NCI-H1105 treated with DMSO at 0.1 percent for 48 hours (cell line): Measurements from ENCODE around the gene ZIC4.

Experiments used
- DNase-seq: peaks from one replicate; lab custom pipeline; 2025; lab: John Stamatoyannopoulos, UW

The ZIC4 gene

DNA sequence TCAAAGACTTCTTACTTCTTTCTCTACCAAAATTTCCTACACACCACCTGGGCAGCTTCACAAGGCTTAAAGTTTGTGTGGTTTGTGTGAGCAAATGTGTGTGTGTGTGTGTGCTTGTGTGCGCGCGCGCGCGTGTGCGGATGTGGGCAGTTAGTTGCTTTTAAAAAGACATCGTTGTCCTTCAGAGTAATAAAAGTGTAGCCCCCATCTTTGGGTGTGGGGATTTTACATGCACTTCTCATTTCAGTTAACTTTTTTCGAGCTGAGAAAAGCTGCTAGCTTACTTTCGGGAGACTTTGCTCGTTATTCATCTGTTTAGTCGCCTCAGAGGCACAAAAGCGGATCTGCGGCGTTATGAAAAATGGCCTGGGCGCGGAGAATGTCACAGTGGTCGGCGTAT lies 36.0 kb downstream of the ZIC4 start:
- no peak for DNase-seq

DNA sequence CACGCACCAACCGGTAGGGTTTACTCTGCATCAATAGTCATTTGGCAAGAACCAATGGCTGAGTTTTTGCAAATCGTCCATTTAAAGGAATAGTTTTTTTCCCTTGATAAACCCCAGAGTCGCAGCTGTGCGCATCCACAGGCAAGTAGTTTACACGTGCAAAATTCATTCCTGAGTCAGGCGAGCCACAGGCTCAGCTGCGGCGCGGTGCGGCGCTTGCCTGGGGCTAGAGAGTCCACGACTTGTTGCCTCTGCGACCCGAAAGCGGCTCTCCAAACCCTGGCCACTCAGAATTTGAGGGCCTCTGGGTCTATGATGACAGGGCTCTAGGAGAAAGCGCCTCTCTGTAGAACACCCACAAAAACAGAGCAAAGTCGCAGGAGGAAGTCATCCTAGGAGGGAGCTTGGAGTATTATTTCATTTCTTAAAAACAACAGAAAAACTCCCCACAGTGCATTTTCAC lies 36.7 kb downstream of the ZIC4 start:
- peak; percentile 40 for DNase-seq

DNA sequence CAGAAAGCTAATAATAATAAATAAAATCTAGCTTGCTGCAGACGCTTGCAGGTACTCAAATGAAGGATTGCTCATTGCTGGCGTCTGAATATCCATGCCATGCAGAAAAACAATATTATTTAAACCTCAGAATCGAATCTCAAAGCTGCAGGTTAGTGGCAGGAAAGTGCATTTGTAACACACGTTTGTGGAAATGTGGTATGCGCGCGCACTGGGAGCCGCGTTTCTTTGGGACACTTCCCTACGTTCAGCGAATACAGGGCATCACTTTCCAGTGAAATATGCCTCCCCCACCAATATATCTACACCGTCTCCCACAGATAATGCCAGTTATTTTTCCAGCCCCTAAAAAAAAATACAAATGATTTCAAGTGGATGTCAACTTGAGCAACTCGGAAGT lies 37.1 kb downstream of the ZIC4 start:
- DNase-seq = no peak

DNA sequence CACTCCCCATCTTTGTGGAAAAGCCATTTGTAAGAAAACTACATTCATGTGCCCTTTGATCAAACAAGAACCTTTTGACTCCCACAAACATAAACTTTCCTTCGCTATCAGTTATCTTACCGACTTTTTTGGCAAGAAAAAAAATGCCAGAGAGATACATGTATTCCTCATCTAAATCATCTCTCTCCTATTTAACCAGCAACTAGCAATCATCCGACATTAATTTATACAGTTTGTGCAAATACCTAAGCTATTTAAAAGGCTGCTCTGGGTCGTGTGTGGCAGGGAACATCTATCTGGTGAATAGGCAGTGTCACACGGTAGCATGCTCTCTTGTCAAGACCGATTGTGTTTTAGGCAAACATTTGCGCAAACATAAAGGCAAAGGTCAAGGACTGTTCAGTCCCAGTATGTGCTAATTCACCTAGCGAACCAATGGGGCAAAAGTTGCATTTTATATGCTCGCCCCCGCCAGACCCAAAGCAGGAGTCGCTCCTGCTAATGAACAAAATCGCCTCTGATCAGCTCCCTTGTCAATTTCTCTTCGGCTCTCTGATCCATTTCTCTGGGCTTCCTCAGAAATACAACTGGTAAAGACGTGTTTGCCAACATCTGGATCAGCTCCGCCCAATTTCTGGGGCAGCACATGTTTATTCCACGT lies 37.7 kb downstream of the ZIC4 start:
- DNase-seq = peak; percentile 42

DNA sequence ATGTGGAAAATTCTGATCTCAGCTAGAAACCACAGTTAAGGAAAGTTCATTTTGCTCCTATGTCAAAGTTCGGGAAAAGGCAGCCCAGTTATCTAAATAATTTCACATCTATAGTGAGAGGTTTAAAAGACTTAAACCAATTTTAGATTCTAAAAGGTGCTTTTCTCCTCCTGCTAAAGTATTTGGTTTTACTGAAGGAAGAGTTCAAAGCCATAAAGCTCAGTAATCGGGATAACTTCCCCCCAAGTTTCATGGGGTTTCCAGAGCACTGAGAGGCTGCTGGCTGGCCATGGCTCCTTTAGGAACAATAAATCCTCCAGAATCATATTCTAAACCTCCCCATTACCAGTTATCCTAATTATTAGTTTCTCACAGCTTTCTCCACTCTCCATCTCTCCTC lies 38.2 kb downstream of the ZIC4 start:
- no peak for DNase-seq

DNA sequence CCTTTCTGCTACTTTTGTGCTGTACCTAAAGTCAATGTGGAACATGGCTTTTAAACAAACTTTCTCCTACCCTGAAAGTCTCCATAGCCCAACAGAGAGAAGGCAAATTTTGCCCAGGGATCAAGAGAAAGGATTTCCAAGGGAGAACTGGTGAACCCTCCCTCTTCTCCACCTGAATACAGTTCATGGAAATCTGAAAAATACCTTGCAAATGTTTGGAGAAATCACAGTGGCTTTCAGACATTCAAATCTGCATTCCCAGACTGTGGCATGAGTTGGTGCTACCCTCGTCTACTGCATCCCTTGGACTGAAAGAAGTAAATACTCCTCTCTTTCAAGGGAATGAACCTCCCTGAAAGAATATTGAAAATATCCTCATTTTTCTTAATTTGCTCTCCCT lies 38.7 kb downstream of the ZIC4 start:
- no peak for DNase-seq

DNA sequence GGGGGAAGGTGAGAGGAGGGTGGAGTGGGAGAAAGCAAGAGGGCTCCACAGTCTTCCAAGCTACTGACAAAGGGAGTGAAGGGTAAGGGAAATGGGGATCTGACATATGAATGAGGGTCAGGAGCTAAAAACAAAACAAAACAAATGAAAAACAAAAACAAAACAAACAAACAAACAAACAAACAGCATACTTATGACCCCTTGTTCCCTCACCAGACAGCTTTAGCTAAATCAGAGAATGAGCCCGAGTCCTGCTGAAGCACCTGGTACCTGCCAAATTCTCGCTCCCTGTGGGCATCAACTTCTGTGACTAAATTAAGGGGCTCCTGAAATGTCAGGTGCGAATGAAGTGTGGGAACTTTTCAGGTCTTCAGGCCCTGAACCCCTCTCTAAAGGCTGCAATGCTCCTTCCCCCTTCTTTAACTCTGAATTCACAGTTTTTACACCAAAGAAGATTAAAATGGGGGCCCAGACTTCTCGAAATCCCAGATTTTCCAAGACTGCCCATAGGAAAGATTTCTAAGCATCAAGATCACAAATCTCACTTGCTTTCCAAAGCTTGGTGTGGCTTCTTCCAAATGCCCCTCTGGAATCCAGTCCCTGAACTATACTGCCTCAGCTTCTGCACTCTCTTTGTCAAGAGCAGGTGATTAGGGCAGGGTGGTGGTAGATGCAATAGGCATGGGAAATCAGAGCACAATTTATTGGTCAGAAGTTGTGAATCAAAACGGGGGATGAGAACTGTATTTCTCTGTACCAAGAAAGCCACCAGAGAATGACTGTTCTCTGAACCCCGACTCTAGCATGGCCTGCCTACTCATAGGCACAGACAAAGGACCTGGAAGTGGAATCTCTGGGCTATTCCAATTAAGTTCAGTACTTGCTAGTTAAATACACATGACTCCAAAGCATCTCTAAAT lies 40.9 kb downstream of the ZIC4 start:
- no peak for DNase-seq

DNA sequence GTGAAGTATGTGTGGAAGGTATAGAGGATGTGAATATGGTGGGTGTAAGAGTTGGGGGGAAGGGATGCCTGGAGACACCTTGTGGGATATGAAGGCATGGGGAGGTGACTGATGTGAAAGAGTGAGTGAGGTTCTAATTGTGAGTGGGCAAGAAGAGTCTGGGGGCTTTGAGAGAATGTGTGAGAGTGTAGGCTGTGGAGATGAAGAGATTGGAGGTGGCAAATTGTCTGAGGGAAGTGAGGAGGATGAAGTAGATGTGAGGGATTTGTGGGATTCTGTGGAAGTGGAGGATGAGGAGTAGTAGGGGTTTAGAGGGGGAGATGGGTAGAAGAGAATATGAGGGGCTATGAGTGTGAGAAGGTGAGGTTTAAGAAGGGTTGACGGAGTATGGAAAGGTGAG lies 41.6 kb downstream of the ZIC4 start:
- DNase-seq = no peak

DNA sequence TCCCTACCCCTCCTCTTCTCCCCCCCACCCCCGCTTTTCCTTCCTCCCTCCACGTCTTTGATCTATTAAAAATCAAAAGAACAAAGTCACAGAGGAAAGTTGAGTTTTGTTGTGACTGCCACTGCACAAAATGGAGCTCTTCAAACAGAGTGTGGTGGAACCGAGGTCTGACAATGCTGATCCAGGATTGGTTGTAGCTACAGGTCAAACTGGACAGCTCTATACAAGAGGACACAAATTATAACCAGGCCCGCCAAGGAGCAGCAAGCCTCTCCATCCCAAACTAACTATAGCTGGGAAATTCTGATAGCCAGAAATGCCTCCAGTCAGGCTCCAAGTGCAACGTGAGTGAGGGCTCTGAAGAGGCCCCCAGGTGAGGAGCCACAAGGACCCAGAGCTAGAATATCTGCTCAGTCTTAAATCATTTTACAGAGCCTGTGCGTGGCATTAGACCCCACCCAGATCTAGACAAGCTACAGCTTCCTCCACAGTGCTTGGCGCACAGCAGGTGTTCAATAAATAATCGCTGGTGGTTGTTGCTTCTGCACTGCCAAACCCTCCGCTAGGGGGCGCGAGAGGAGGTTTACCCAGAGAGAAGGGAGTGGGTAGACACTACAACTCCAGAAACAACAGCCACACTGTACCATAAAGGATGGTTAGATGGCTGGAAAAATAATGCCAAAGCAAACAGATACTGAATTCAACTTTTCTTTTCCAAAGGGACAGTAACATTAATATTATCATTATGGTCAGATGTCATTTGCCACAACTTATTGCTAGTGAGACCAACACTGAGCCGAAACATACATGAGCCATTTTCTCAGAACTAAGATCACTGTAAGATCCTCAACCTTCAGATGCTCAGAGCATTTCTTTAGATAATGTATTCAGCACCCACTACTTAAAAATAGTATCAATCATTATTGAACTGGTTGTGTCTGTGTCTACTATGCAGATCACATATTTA lies 44.6 kb downstream of the ZIC4 start:
- peak; percentile 68 for DNase-seq

DNA sequence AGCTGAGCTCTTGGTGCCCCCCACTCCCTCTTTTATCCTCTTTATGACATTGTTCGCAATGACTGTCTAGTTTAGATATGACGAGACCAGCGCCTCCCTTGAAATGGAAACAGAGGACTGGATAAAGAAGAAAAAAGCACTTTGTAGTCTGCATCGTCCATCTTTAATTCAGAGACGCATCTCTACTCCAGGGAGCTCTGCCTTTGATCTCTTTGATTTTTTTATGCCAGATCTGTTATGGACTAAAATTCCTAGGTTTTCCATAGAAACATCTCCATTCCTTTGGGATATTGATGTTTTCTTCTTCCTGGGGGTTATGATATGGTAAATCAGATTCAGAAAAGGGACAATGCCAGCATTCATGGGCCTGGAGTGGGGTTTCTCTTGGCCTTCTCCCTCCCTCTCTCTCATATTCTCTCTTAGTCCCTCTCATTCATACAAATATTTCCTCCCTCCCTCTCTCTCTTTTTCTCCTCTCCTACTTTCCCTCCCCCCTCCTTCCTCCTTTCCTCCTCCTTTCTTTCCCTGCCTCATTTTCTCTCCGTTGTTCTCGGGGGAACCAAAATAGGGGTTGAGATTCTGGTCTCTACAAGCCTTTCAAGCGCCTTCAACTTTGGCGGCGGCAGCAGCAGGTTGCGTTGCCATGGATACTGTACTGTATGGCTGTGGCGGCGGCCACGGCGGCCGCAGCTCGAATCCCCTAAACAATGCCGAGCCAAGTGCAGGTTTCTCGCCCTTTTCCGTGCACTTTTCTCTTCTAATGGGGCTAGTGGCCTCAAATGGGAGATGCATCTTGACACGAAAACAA lies 45.5 kb downstream of the ZIC4 start:
- peak; percentile 88 for DNase-seq

DNA sequence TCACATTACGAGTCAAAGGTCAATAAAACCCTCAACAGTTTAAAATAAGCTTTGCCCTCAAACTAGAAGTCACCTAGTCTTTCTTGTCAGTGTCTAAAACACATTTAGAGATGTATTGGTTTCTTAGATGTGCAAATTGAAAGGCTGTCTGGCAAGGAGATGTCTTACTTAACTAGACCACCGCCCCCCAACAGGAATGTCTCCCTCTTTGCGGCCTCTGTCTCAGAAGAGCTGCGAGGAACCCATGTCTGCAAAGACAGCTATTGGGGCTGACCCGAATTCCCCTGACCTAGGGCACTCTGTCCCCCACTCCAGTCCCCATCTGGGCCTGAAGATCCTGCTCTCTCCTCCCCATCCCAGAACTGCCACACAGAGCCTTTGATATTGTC lies 46.3 kb downstream of the ZIC4 start:
- no peak for DNase-seq

DNA sequence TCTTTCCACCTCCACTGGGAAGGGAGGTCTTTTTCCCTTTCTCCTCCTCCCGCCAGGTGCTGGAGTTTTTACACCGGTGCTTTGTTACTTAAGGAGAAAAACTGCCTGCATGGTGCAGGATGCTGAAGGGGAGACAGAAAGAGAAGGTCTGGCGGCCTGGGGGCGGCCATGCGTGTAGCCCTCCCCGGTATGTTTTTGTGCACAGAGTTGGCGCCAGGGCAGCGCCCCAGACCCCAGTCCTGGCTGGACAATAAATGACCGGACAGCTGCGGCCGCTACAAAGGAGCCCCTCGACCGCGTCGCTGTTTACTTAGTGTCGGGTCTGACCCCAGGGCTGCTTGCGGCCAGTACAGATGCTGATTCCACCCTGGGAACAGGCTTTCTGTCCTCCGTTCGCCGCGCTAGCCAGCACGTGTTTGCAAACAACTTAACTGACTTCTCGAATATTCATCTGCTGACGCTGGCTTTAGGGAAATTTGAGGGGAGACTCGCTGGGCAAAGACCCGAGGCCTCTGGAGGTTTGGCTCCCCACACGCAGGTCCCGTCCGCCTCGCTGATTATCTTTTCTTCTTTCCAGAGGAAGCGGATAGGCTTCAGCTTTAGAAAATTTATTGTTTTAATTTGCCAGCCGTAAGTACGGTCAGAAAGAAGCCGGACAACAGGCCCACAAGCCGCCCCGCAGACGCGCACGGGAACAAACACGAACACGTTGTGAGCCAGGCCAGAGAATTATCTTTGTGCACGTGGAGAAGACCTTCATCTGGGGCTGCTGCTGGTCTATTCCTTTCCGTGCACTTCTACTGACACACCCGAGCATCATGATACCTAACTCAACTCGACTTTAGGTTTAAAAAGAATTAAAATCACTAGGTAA lies 46.9 kb downstream of the ZIC4 start:
- no peak for DNase-seq

DNA sequence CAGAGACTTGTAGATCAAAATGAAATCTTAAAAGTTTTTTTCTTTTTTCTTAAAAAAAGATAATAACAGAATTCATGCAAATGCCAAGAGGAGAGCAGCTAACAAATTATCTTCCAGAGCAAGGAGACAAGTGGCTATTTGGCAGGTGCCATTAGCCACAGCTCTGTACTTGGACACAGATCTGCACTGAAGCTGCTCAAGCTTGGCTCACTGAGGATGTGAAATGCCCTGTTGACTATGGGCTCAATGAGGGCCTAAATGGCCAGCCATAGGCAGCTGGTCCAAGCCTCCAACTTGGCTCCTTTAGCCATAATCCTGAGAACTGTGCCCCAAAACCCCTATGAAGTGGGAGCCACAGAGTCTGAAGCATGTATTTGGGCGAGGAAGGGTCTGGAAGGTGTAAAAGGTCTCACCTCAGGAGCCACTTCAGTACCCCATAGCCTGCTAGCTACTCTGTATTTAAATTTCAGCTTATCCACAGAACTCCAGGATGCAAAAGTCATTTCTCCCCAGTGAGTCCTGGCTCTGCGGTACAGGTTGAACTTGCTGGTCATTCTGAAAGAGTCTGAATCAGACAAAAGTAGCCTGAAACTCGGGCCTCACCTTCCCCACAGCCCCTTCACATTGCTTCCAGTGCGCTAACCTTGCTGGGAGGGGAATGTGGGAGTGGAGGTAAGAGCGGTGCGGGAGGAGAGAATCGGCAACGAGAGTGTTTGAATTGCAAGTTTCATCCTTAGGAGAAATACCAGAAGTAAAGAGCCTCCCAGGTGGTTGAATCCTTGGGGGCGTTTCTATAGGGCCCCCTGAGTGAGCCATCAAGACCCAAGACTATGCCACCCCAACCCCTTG lies 48.0 kb downstream of the ZIC4 start:
- DNase-seq = peak; percentile 43

DNA sequence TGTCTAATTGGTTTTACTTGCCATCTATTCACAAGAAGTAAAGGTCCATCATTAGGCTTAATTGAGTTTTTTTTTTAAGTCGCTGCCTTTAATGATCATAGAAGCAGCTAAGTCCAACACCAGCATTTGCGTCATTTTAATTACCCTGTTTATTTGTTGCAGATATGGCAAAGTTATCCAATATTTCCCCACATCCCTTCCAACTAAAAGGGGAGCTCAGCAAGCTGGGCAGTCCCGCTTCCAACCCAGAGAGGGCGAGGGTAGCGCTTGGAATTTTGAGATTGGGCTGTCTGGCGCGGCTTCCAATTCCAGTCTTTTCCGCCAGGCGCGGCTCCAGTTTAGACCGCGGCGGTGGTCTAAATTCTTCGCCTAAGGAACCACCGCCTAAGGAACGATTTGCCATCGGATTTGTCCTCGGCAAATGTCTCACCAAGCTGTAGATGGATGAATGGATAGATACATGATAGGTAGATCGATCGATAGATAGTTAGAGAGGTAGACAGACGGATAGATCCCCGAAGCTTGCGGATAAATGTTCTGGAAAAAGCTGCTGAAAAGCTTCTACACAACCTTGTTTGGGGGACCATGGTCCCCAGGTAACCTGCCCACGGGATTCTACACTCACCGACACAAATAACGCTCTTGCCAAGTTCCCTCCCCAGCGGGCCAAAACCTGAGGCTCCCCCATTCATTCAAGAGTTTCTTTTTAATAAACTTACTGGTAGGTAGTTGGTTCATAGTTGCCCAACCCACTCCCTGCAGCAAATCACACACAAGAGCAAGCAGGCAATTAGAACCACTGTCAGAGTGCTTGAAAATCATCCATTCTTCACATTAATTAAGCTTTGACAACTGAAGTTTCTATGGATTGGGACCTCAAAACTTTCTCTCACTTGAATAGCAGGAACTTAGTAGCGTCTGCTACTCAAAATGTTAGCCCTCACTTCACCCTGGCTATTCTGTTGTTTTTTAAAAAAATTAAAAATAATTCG lies 49.1 kb downstream of the ZIC4 start:
- no peak for DNase-seq

DNA sequence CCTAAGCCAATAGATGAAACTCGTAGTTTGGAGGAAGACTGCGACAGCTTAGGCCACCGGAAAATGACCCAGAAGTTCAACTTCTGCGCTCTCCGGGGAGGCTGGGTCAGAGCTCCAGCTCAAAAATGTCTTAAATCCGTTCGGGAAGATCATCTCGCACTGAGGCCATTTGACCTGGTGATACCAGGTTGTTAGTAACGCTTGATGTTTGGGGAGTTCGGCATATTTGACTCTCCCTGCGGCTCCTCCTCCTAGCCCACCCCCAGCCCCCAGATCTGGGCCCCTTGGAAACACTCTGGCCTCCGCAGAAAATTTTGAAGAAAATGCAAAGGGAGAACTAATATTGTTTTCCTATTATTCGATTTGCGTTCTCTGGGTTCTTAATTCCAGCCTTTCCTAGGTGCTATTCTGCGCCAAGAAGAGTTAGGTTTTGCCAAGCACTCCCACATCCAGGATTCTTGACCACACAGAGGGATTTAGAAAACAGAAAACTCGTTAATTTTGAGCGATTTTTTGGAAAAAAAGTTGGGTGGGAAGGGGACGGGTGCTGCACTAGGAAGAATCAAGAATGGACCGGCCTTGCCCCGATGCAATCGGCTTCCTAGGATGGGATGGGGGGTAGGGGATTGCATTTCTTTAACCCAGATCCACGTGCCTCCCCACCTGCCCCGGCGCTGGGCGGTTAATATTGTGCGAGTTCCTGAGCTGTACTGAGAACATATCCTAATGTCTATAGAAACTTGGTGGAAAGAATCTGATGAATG lies 50.0 kb downstream of the ZIC4 start:
- no peak for DNase-seq

DNA sequence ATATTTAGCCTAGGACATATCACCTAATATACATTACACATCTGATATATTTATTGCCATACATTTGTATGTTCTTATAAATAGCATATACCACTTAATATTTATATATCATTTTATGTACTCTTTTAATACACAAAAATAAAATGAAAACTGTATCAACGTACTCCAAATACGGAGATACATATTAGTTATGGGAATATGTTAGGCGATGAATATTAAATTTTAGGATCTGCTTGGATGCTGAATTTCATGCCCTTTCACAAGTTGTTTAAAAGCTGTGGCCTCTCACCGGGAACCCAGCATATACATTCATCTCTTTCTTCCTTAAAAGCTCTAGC lies 50.6 kb downstream of the ZIC4 start:
- no peak for DNase-seq

DNA sequence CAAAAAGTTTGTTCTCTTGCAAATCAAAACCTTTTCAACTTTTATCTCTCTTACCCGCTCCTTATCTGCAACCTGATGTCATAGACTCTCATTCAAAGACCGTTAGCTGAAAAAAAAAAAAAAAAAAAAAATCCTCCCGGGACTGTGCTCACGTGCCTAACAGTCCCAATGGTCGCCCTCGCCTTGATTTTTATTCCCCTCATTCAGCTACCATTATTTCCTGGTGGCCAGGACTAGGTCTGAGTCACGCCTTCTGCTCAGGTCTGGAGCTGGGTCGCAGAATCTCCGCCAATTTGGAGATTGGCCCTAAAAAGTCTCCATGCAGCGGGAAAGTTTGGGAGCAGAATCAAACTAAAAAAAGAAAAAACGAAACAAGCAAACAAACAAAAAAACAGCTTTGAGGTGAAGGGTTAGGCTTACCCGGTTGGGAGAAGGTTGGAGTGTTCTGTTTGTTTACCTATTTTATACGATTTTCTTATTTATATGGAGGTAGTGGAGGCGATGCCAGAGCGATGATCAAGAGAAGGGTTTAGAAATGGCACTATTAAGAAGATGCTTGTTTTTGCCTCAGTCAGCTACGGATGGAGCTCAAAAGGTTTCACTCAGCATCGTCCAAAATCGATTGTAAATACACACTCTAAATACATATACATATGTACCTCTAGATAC lies 51.1 kb downstream of the ZIC4 start:
- DNase-seq = no peak
